Caco-2 (cell line): ENCODE data around the gene PRX. TPM values are rescaled to one million over a fixed set of nuclear protein-coding genes. Genes with fewer than 3 reads are reported as not detected.
A peak's percentile ranks its signal among the peaks of the same experiment; 100 is the strongest.

Experiments used
- BruUV-seq: library from RNA; stranded (reverse); fragments of 400-500 nt; replicated peaks from 2 replicates; lab custom pipeline; 2021; lab: Mats Ljungman, UMichigan
- CTCF ChIA-PET: fragments of 300-600 bp; sonication (Branson Sonifier 250); formaldehyde crosslinking; loops from one replicate; lab custom pipeline; 2022; ENCODE audit warnings: antibody characterized with exemption; lab: Charles Lee
- POLR2A ChIA-PET: fragments of 300-600 bp; sonication (Branson Sonifier 250); formaldehyde crosslinking; loops from one replicate; lab custom pipeline; 2022; ENCODE audit warnings: antibody characterized with exemption; lab: Charles Lee
- DNase-seq, 2 experiments: peaks; one replicate each; pipeline versions ENCODE4 v3.0.0 to v3.0.0-alpha.2; 2020 to 2022
- H3K27me3 ChIP-seq: replicated peaks from 2 replicates; pipeline ENCODE4 v1.6.0; 2011; ENCODE audit warnings: low read length; ENCODE audit not compliant: control insufficient read depth, insufficient read depth
- H3K36me3 ChIP-seq: 2 replicates; pipeline ENCODE4 v1.5.1; 2011; ENCODE audit warnings: low read length; ENCODE audit not compliant: control insufficient read depth, insufficient read depth
- H3K4me1 ChIP-seq: fragments of 250-450 bp; sonication (Bioruptor Pico); 2 replicates; pipeline ENCODE4 v1.5.1; 2020; ENCODE audit warnings: mild to moderate bottlenecking
- H3K4me3 ChIP-seq: 2 replicates; pipeline ENCODE4 v1.5.1; 2011; ENCODE audit warnings: low read depth, mild to moderate bottlenecking, control low read depth, low read length
- H3K9me3 ChIP-seq: fragments of 250-450 bp; sonication (Bioruptor Pico); 2 replicates; pipeline ENCODE4 v1.5.1; 2020; ENCODE audit warnings: mild to moderate bottlenecking, moderate library complexity
- H3K27ac Mint-ChIP-seq: one replicate; pipeline ENCODE4 v1.8.0; 2022; ENCODE audit warnings: mixed read lengths; ENCODE audit not compliant: unreplicated experiment
- H3K27me3 Mint-ChIP-seq: one replicate; pipeline ENCODE4 v1.8.0; 2022; ENCODE audit warnings: mixed read lengths; ENCODE audit not compliant: insufficient read depth, unreplicated experiment
- H3K36me3 Mint-ChIP-seq: one replicate; pipeline ENCODE4 v1.8.0; 2022; ENCODE audit warnings: mild to moderate bottlenecking, mixed read lengths; ENCODE audit not compliant: insufficient read depth, unreplicated experiment
- H3K4me1 Mint-ChIP-seq: one replicate; pipeline ENCODE4 v1.8.0; 2022; ENCODE audit warnings: low read depth, mixed read lengths; ENCODE audit not compliant: unreplicated experiment
- H3K4me3 Mint-ChIP-seq: one replicate; pipeline ENCODE4 v1.8.0; 2022; ENCODE audit warnings: mild to moderate bottlenecking, moderate library complexity, mixed read lengths; ENCODE audit not compliant: unreplicated experiment
- H3K9me3 Mint-ChIP-seq: one replicate; pipeline ENCODE4 v1.8.0; 2022; ENCODE audit warnings: mixed read lengths; ENCODE audit not compliant: unreplicated experiment
- CTCF ChIP-seq, 2 experiments: fragments of 200-600 bp in 1 of 2; IDR thresholded peaks; 1 replicate in 1 of 2; 2 replicates in 1 of 2; pipeline versions ENCODE4 v1.5.1 to v1.8.0; 2011 to 2022; ENCODE audit warnings: antibody characterized with exemption in 1 of 2, control low read depth in 1 of 2, inconsistent platforms in 1 of 2, low read depth in 1 of 2, low read length in 1 of 2, mild to moderate bottlenecking in 1 of 2, moderate library complexity in 1 of 2; ENCODE audit not compliant: insufficient read depth in 1 of 2, severe bottlenecking in 1 of 2, unreplicated experiment in 1 of 2
- intact Hi-C: fragments of 100-400 bp; cut with micrococcal nuclease; formaldehyde crosslinking; loops from one replicate; pipeline ENCODE4 v1.10.0; 2022; ENCODE audit not compliant: unreplicated experiment
- total RNA-seq: library from RNA; stranded (reverse); gene quantifications from 2 replicates; pipeline ENCODE4 v1.2.3, GENCODE V29; 2022

The PRX gene
- total RNA-seq, 1 experiment from 2014 or later: 2.5 TPM

- Mint-ChIP-seq H3K9me3 (no peaks in the 10 kb centered on the region), H3K27me3 (no peaks in the 10 kb centered on the region), H3K4me1 (peaks cover 19% of the 10 kb centered on the region), H3K27ac (no peak overlapping the region), H3K4me3 (no peak overlapping the region), H3K36me3 (no peaks in the 10 kb centered on the region)
- Histone ChIP-seq H3K4me1 (peaks cover 15% of the 10 kb centered on the region), H3K27me3 (no peaks in the 10 kb centered on the region), H3K4me3 (no peak overlapping the region), H3K9me3 (no peaks in the 10 kb centered on the region), H3K36me3 (no peaks in the 10 kb centered on the region)
- TF ChIP-seq CTCF (IDR thresholded peaks at IDR 0.05; ENCODE audit: insufficient read depth in 1 of 2, low read depth in 1 of 2, low read length in 1 of 2, severe bottlenecking in 1 of 2, unreplicated experiment in 1 of 2): no peak
- ChIA-PET POLR2A (no interaction called here), CTCF (interaction anchor here (1.6 kb wide), 1 partner anchor 25 kb away, joined by 4 read pairs; no protein-coding TSS in a partner anchor)
- no TSS peak for BruUV-seq
- intact Hi-C loops: no loop called here
- DNase-seq: no peak
These were observed 17.2 kb downstream of the PRX start for GRCh38 chr19:40395956-40396355.

- no peaks in the 10 kb centered on the region for H3K36me3 Mint-ChIP-seq
- Histone ChIP-seq H3K36me3 (no peaks in the 10 kb centered on the region), H3K9me3 (no peaks in the 10 kb centered on the region), H3K4me1 (peaks cover 15% of the 10 kb centered on the region), H3K27me3 (no peaks in the 10 kb centered on the region), H3K4me3 (no peak overlapping the region)
- H3K9me3 Mint-ChIP-seq: no peaks in the 10 kb centered on the region
- TF ChIP-seq CTCF (IDR thresholded peaks at IDR 0.05; ENCODE audit: insufficient read depth in 1 of 2, low read depth in 1 of 2, low read length in 1 of 2, severe bottlenecking in 1 of 2, unreplicated experiment in 1 of 2): no peak
- peaks cover 18% of the 10 kb centered on the region for H3K4me1 Mint-ChIP-seq
- POLR2A ChIA-PET: no interaction called here
- H3K27me3 Mint-ChIP-seq: no peaks in the 10 kb centered on the region
- H3K27ac Mint-ChIP-seq: no peak overlapping the region
- no peak for DNase-seq
- H3K4me3 Mint-ChIP-seq: no peak overlapping the region
- BruUV-seq: no TSS peak
- CTCF ChIA-PET: interaction anchor here (0.6 kb wide), 1 partner anchor 12 kb away, joined by 4 read pairs; no protein-coding TSS in a partner anchor
- intact Hi-C loops: no loop called here
These were observed 18.4 kb downstream of the PRX start for GRCh38 chr19:40394816-40395210.

GRCh38 chr19:40393894-40394815 lies 19.0 kb downstream of the PRX start:
- no peaks in the 10 kb centered on the region for H3K36me3 ChIP-seq
- H3K4me3 ChIP-seq: no peak overlapping the region
- TF ChIP-seq CTCF (IDR thresholded peaks at IDR 0.05; ENCODE audit: insufficient read depth in 1 of 2, low read depth in 1 of 2, low read length in 1 of 2, severe bottlenecking in 1 of 2, unreplicated experiment in 1 of 2): no peak
- Mint-ChIP-seq H3K4me1 (peaks cover 11% of the 10 kb centered on the region), H3K4me3 (no peak overlapping the region), H3K36me3 (no peaks in the 10 kb centered on the region), H3K9me3 (no peaks in the 10 kb centered on the region), H3K27me3 (no peaks in the 10 kb centered on the region), H3K27ac (peak overlapping the region; percentile 20)
- H3K4me1 ChIP-seq: peaks cover 15% of the 10 kb centered on the region
- intact Hi-C loops: no loop called here
- no TSS peak for BruUV-seq
- ChIA-PET POLR2A (no interaction called here), CTCF (interaction anchor here (0.6 kb wide), 1 partner anchor 13 kb away, joined by 4 read pairs; no protein-coding TSS in a partner anchor)
- no peaks in the 10 kb centered on the region for H3K27me3 ChIP-seq
- DNase-seq: no peak
- H3K9me3 ChIP-seq: no peaks in the 10 kb centered on the region
